ENCODE data around the gene ISL2.
"Not testable (repeated sequence)": the region's sequence is repeated elsewhere in the genome, so short reads cannot be mapped to it uniquely, and the experiment has no call there.

The ISL2 gene

DNA sequence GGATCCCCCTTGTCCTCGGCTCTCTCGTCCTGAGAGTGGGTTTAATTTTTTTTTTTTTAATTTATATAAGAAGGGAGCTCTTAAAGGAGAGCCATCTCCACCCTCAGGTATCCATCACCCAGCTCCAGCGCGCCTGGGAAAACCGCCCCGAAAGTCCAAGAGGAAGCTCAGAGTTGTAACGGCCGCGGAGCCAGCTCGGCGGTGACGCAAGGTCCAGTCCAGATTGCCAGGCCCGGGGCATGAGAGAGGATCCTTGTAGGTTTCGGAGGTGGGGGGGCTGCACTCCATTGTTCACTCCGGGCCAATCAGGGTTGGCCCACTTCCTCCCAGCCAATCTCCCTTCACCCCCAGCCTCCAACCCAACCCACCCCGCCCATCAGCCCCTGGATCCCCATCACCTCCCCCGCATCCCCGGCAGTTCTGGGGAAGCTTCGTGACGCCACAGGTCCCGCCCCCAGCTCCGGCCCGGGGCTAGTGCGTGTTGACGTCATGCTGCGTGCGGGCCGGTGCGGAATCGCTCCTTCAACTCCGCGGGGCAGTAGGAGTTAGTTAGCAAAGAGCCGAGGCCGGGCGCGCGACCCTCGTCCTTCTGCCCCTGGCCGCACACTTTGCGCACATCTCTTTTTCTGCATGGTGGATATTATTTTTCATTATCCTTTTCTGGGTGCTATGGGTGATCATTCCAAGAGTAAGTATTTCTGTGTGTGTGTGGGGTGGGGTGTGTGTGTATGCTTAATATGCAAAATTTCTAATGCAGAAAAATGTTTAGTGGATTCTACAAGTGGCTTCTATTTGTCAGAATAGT lies at the start of gene ISL2:
TSS of gene ISL2 (plus strand) at position 520 of the 805 bp plus-strand sequence. CDS start at position 631, 111 bp downstream.
- DNase-seq: peak; percentile 64

DNA sequence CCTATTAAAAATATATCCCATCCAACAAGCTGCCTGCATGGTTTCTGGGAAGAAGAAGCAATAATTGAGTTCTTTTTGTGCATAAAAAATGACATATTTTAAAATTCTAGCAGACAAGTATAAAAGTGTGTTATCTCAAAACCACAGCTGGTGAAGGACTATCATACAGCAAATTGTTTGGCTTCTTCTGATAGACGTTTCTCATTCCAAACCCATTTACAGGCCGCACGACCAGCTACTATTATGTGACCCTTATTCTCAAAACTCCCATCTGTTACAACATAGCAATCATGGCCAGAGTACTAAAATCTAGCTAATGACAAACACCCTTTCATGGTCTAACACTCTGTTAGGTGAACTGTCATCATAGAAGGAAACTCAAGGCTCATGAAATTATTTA lies 47.0 kb upstream of the ISL2 start:
- DNase-seq: no peak

DNA sequence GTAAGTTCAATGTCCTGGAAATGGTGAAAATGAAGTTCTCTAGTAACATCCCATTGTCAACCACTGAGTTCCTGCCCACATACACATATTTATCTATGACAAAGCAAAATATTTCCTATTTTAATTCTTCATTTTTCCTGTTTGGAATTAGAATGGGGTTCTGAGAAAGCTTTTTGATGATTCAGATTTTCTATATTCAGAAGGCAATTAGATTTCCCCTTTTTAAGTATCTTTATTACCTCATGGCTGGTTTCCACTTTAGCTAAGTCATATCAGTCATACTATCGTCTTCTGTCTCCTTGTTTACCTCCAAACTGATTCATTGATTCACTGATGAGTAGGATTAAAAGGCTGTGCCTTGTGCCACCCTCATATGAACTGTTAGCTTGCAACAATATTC lies 43.2 kb upstream of the ISL2 start:
- no peak for DNase-seq

DNA sequence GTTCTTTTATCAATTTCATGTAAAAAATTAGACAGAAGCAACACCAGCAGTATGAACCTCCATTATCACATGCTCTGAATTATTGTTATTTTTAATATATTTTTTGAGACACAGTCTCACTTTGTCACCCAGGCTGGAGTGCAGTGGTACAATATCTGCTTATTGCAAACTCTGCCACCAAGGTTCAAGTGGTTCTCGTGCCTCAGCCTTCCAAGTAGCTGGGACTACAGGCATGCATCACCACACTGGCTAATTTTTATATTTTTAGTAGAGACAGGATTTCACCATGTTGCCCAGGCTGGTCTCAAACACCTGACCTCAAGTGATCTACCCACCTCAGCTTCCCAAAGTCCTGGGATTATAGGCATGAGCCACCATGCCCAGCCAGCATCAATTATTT lies 42.1 kb upstream of the ISL2 start:
- DNase-seq: not testable (repeated sequence)

DNA sequence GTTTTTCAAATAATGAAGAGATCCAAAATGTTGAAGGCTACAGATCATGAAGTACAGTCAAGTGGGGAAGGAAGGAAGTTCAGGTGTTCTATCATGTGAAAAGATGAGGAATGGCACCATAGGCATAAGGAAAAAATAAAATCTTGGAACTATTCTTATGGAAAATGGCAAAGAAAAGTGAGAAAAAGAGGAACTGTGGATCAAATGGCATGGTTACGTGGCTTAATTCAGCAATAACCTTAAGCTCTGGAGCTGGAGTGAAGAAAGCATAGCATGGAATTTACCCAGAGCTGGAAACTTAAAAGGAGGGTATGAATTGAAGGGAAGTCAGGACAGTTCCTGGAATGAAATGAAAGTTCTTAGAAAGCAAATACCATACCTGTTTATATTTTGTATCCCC lies 39.7 kb upstream of the ISL2 start:
- no peak for DNase-seq

DNA sequence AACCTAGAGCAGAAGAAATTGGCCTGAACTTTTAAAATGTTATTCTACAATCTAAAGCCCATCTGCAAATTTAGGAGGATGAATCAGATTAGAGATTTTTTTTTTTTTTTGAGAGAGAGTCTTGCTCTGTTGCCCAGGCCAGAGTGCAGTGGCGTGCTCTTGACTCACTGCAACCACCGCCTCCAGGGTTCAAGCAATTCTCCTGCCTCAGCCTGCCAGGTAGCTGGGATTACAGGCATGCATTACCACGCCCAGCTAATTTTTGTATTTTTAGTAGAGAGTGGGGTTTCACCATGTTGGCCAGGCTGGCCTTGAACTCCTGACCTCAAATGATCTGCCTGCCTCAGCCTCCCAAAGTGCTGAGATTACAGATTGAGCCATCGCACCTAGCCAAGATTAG lies 38.6 kb upstream of the ISL2 start:
- DNase-seq: not testable (repeated sequence)

DNA sequence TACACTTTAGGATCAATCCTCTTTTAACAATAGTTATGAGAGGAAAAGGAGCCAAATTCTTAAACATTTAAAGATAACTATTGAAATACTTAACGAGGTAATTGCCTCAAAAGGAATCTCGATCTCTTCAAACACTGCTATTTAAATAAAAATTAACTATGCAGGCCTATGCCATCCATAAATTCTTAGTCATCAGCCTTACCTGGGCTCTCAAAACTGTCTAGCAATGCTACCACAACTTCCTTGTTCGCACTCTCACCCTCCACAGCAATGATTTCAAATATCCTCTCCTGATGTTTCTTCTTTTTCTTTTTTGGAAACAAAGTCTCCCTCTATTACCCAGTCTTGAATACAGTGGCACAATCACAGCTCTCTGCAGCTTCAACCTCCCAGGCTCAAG lies 37.6 kb upstream of the ISL2 start:
- no peak for DNase-seq

DNA sequence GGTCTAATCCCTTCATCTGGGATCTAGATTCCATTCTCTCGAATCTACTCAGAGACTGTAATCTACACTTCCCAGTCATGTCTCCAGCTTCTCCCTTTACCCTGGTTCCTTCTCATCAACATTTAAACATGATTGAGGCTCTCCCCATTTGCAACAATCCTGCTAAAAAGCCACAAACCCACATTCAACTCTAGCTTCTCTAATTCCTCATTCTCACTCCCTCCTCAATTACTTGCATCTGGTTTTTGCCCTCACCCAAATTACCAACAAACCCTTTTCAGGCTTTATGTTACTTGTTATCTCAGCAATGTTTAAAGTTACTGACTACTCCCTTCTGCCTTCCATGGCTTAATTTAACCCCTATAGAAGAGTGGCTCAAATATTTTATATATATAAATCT lies 36.8 kb upstream of the ISL2 start:
- no peak for DNase-seq

DNA sequence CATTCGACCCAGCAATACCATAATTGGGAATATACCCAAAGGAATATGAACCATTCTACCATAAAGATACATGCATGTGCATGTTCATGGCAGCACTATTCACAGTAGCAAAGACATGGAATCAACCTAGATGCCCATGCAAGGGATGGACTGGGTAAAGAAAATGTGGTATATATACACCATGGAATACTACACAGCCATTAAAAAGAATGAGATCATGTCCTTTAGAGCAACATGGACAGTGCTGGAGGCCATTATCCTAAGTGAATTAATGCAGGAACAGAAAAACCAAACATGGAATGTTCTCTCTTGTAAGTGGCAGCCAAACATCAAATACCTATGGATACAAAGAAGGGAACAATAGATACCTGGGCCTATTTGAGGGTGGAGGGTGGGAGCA lies 32.7 kb upstream of the ISL2 start:
- DNase-seq: no peak

DNA sequence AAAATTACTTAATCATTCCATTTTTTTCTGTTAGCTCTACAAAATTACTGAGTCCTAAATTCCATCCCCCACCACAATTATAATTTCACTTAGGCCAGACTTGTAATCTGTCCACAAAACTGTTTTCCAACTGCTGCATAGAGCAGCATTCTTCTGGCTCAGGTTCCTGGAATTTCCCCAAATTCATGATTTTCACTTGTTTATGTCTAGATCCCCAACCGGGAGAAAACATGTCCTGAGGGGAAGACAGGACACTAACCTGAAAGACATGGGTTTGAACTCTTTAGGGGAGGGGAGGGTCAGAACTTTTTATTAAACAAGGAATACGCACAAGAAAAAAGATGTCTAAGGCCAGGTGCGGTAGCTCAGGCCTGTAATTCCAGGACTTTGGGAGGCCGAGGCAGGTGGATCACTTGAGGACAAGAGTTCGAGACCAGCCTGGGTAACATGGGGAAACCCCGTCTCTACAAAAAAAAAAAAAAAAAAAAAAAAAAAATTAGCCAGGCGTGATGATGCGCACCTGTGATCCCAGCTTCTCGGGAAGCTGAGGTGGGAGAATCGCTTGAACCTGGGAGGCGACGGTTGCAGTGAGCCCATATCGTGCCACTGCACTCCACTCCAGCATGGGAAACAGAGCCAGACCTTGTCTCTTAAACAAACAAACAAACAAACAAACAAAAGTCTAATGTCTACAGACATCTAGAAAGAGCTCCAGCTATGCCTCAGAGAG lies 26.8 kb upstream of the ISL2 start:
- DNase-seq: no peak

DNA sequence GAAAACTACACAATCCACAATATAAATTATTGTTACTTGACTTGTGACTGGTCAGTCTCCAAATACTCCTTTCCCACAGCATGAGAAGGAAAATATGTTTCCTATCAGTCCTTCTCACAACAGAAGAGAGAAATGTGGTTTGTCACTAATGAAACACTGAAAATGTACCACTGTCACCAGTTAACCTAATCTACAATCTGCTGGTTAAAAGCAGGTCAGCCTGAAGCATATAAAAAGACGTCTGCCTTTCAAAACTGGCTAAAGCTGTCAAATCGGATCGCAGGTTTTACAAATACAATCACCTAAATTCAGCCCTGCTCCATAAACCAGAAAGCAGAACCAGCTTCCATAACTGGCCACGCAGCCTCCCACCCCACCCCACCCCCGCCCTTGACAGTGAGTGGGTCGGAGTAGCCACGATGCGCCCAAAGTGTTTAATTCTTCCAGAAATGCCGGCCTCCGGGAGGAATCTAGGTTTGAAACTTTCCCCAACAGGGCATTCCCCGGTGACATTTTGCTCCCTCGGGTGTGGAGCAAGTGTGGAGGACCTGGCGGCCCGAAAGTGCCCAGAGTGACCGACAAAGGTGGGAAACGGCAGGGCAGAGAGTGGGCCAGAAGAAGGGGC lies 26.0 kb upstream of the ISL2 start:
- no peak for DNase-seq

DNA sequence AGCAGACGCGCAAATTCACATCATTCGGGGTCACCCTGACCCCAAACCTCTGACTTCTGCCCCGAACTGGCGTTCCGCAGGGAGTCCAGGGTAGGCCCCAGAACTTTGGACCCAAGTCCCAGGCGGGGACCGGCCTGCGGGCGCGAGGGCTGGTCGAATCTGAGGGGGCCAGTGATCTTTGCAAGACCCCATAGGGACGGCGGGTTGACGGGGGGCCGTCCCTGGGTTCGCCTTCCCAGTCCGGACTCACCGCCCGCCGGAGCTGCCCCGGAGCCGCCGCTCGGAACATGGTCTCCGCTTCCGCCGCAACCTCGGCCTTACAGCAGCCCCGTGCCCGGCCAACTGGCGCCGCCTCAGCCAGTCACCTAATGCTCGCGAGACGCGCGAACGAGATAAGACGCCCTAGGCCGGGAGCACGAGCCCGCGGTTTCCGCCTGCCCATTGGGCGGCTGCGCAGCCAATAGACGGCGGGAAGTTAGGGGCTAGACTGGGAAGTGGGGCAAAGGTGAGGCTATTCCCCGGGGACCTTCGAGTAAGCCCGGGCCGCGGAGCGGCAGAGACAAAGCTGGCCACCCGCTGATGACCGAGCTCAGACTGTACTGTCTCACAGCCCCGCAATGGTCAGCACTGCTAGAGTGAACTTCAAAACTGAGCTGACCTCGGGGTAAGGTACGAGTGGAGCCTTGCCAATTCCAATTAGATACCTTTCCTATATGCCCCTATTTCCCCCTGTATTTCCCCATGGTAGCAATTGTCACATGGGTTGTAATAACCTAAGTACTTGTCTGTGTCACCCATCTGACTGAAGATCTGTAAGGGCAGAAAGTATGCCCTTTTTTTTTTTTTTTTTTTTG lies 25.2 kb upstream of the ISL2 start, which contains the start of gene ETFA:
TSS of gene ETFA (minus strand) at position 370 of the 854 bp plus-strand sequence. CDS start at position 289, 81 bp downstream.
- peak; percentile 51 for DNase-seq

DNA sequence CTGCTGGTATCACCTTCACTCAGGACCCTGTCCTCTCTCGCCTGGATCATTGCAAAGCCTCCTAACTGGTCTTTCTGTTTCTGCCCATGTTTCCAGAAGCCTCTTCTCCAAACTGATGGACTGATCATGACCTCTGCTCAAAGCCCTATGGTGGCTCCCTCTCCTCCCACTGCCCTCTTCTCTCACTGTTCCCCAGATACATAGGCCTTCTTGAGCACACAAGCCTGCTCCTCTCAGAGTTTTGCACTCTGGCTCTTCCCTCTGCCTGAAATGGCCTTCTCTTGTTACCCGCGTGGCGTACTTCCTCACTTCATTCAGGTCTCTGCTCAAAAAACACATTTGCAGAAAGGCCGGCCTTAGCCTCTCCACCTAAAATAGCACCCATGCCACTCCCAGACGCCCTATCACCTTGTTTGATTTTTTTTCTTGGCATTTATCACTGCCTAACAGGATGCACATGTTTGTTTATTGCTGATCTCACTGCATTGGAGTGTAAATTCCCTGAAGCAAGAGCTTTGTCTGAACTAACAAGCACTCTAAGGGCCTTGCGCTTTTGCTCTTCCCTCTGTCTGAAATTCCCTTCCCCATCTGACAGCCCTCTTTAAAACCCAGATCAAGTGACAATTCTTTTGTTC lies 23.9 kb upstream of the ISL2 start:
- DNase-seq: no peak

DNA sequence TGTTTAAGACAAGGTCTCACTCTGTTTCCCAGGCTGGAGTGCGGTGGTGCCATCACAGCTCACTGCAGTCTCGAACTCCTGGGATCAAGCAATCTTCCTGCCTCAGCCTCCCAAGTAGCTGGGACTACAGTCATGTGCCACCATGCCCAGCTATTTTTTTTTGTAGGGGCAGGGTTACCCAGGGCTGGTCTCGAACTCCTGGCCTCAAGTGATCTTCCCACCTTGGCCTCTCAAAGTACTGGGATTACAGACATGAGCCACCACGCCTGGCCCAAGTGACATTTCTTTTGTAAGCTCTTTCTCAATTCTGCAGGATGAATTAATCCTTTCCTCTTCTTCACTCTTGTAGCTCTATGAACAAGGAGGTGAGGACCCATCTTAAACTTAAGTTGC lies 23.4 kb upstream of the ISL2 start:
- not testable (repeated sequence) for DNase-seq

DNA sequence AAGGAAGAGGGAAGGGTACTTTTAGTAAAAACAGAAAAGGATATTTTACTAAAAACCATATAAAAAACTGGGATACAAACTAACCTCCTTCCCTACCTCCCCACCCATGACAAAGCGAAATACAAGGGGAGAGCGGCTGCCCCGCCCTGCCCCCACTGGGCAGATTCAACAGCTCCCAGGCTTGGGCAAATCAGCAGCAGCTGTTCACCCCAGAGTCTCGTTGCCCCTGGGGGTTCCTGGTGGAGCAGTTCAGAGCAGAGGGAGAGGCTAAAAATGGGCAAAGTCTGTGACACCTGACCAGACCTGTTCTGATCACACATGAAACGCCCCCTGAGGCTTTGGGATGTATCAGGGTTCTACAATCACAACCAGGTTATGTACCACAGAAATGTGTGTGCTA lies 22.8 kb upstream of the ISL2 start:
- no peak for DNase-seq

DNA sequence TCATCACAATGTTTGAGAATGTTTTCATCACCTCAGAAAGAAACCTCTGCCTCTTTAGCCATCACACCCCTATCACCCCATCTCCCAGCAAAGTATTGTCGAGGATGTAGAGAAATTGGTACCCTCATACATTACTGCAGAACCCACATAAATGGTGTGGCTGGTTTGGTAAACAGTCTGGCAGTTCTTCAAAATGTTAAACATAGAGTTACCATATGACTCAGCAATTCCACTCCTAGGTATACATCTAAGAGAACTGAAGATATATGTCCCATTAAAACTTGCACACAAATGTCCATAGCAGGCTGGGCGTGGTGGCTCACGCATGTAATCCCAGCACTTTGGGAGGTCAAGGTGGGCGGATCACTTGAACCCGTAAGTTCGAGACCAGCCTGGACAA lies 16.6 kb upstream of the ISL2 start:
- DNase-seq: no peak

DNA sequence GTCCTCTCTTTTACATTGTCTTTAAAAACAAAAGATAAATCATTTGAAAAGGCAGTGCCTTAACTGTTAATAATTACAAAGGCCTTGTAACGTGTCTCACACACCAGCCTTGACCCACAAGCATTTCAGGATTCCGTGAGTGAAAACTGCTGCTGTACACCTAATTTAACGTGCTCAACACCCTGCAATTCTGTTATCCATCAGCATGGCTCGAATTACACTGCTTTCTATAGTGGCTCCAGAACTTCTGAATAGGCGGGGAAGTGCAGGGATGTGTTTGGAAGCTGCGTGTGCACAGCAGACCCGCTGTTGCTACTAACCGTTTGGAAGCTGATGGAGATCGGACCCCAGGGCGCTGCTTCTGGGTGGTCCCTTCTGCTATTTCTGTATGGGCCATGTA lies 15.4 kb upstream of the ISL2 start:
- no peak for DNase-seq

DNA sequence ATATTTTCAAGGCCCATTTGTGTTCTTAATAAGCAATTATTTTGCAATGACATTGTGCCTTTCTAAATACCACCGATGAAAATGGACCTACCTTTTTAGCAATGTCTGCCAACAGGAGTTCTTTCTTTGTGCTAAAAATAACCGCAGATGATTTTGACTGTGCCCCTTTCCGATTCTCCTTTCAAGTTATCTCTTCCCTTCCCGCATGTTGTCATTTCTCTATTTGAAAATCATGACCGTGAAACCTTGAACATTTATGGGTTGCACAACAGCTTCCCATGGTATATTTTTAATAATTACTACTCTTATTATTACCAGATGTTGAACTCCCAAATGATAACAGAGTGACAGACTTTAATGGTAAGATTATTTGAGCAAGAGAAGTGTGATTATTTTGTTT lies 15.0 kb upstream of the ISL2 start:
- DNase-seq: no peak

DNA sequence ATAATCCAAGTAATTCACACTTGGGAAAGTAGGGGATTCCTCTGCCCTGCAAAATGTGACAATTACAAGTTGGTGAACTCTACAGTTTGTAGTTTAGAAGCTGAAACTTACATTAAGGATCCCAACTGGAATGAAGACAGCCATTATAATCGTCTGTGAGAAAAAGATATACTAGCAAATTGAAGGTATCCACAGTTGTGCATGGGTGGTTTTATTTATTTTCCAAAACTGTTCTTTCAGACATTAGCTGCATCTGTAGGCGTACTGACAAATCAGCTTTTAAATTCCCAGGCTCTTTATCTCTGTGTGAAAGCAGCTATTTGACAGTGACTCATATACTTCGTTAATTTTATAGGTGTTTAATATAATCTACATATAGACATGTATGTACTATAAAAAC lies 12.5 kb upstream of the ISL2 start:
- no peak for DNase-seq

DNA sequence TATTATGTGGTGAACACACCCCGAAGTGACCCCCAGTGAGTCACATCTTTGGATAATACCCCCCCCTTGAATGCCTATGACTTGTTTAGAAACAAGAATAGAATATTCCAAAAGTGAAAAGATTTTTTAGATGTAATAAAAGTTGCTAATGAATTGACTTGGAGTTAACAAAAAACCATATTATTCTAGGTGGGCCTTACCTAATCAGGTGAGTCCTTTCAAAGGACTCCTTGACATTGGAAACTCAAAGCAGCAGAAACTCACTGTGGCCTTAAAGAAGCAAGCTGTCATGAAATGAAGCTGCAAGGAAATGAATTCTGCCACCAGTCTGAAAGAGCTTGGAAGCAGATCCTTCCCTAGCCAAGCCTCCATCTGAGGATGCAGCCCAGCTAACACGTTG lies 10.9 kb upstream of the ISL2 start:
- no peak for DNase-seq

DNA sequence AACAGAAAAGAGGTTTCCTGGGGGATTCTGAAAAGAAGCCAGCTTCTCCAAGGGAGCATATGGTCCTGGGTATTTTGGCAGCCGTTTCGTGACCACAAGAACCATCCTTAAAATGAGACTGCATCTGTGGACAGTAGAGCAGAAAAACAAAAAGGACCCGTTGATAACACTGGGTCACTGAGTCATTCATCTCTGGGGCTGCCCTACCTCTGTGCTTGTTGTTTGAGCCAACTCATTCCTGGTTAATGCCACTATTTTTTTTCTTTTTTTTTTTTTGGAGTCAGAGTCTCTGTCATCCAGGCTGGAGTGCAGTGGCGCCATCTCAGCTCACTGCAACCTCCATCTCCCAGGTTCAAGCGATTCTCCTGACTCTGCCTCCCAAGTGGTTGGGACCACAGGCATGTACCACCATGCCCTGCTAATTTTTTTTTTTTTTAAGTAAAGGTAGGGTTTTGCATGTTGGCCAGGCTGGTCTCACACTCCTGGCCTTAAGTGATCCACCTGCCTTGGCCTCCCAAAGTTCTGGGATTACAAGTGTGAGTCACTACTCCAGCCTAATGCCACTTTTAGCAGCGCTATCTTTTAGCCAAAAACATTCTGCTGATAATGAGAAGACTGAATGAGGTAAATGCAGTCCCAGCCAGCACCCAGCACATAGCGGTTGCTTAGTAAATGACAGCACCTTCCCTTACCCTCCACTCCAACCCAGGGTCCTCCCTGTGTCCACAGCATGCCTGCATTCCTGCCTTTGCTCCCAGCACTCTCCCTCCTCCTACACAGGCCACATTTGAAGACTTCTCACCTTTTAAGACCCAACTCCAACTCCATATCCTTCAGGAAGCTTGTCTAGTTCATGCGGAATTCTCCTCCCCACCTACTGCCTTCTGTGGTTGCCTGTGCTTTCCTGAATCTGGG lies 9.1 kb upstream of the ISL2 start:
- DNase-seq: no peak

Data from SIG-M5 (cell line).